ENCODE data around the gene GUCA1A. TPM values are rescaled to one million over a fixed set of nuclear protein-coding genes. Genes with fewer than 3 reads are reported as not detected.

GUCA1A gene
- total RNA-seq, 1 experiment from 2014 or later: not detected

Other genes with a start within 250 kb of the GUCA1A start
- gene CCND3, start 231.6 kb upstream of the GUCA1A start, total RNA-seq (2014; rRNA removed; shearing (Covaris generic); ENCODE audit: low replicate concordance): 7.5 and 29.8 TPM in 2 replicates
- 20.8 and 29.5 TPM in 2 replicates for gene TAF8, start 122.8 kb upstream of the GUCA1A start, total RNA-seq (2014; rRNA removed; shearing (Covaris generic); ENCODE audit: low replicate concordance)
- gene C6orf132, start 30.7 kb upstream of the GUCA1A start, total RNA-seq (2014; rRNA removed; shearing (Covaris generic); ENCODE audit: low replicate concordance): 0.07 and 0.17 TPM in 2 replicates
- gene GUCA1B, start 21.6 kb downstream of the GUCA1A start, total RNA-seq (2014; rRNA removed; shearing (Covaris generic); ENCODE audit: low replicate concordance): not detected in 2 replicates
- gene MRPS10, start 44.5 kb downstream of the GUCA1A start, total RNA-seq (2014; rRNA removed; shearing (Covaris generic); ENCODE audit: low replicate concordance): 61.9 and 65.5 TPM in 2 replicates

All from MG63 (cell line).